ENCODE data around the gene NCOA7. TPM values are rescaled to one million over a fixed set of nuclear protein-coding genes. Genes with fewer than 3 reads are reported as not detected.

Gene NCOA7
- total RNA-seq, 2 experiments from 2014 or later: 73.7 to 76.4 TPM

GRCh38 chr6:125810445-125810844, 19.7 kb downstream of the NCOA7 start:
- no peak for DNase-seq
- no peak overlapping the region for H3K27ac Mint-ChIP-seq
- H3K9me3 Mint-ChIP-seq: no peaks in the 10 kb centered on the region
- no peak overlapping the region for H3K4me3 Mint-ChIP-seq
- H3K4me1 Mint-ChIP-seq: peaks cover 67% of the 10 kb centered on the region
- H3K36me3 Mint-ChIP-seq: peaks cover 41% of the 10 kb centered on the region
- H3K27me3 Mint-ChIP-seq: no peaks in the 10 kb centered on the region

- Mint-ChIP-seq H3K9me3 (no peaks in the 10 kb centered on the region), H3K4me3 (no peak overlapping the region), H3K27me3 (no peaks in the 10 kb centered on the region), H3K27ac (peak overlapping the region; percentile 31), H3K4me1 (peaks cover 63% of the 10 kb centered on the region), H3K36me3 (peaks cover 42% of the 10 kb centered on the region)
- no peak for DNase-seq
Observed at GRCh38 chr6:125811259-125811658, 20.5 kb downstream of the NCOA7 start.

- no peaks in the 10 kb centered on the region for H3K27me3 Mint-ChIP-seq
- no peak for DNase-seq
- H3K36me3 Mint-ChIP-seq: peaks cover 45% of the 10 kb centered on the region
- H3K4me3 Mint-ChIP-seq: no peak overlapping the region
- no peaks in the 10 kb centered on the region for H3K9me3 Mint-ChIP-seq
- peak overlapping the region; percentile 6 for H3K27ac Mint-ChIP-seq
- H3K4me1 Mint-ChIP-seq: peaks cover 58% of the 10 kb centered on the region
Observed at GRCh38 chr6:125812394-125813292, 21.9 kb downstream of the NCOA7 start.

- DNase-seq: no peak
- H3K27ac Mint-ChIP-seq: peak overlapping the region; percentile 40
- H3K9me3 Mint-ChIP-seq: no peaks in the 10 kb centered on the region
- H3K27me3 Mint-ChIP-seq: no peaks in the 10 kb centered on the region
- H3K4me3 Mint-ChIP-seq: no peak overlapping the region
- H3K36me3 Mint-ChIP-seq: peaks cover 37% of the 10 kb centered on the region
- H3K4me1 Mint-ChIP-seq: peaks cover 51% of the 10 kb centered on the region
Observed at GRCh38 chr6:125814481-125814880, 23.7 kb downstream of the NCOA7 start.

- H3K4me3 Mint-ChIP-seq: no peak overlapping the region
- DNase-seq: no peak
- H3K27ac Mint-ChIP-seq: no peak overlapping the region
- no peaks in the 10 kb centered on the region for H3K27me3 Mint-ChIP-seq
- peaks cover 53% of the 10 kb centered on the region for H3K4me1 Mint-ChIP-seq
- no peaks in the 10 kb centered on the region for H3K9me3 Mint-ChIP-seq
- peaks cover 43% of the 10 kb centered on the region for H3K36me3 Mint-ChIP-seq
Observed at GRCh38 chr6:125815080-125815910, 24.5 kb downstream of the NCOA7 start.

GRCh38 chr6:125816828-125817280, 26.1 kb downstream of the NCOA7 start:
- Mint-ChIP-seq H3K36me3 (peaks cover 45% of the 10 kb centered on the region), H3K4me1 (peaks cover 45% of the 10 kb centered on the region), H3K27me3 (no peaks in the 10 kb centered on the region), H3K9me3 (no peaks in the 10 kb centered on the region), H3K27ac (no peak overlapping the region), H3K4me3 (no peak overlapping the region)
- no peak for DNase-seq

GRCh38 chr6:125818225-125818657, 27.5 kb downstream of the NCOA7 start:
- Mint-ChIP-seq H3K4me3 (no peak overlapping the region), H3K9me3 (no peaks in the 10 kb centered on the region), H3K36me3 (peaks cover 41% of the 10 kb centered on the region), H3K27me3 (no peaks in the 10 kb centered on the region), H3K4me1 (peaks cover 34% of the 10 kb centered on the region), H3K27ac (no peak overlapping the region)
- no peak for DNase-seq

- H3K27ac Mint-ChIP-seq: no peak overlapping the region
- no peaks in the 10 kb centered on the region for H3K27me3 Mint-ChIP-seq
- DNase-seq: no peak
- no peak overlapping the region for H3K4me3 Mint-ChIP-seq
- H3K9me3 Mint-ChIP-seq: no peaks in the 10 kb centered on the region
- peaks cover 41% of the 10 kb centered on the region for H3K36me3 Mint-ChIP-seq
- peaks cover 34% of the 10 kb centered on the region for H3K4me1 Mint-ChIP-seq
Observed at GRCh38 chr6:125818772-125819260, 28.1 kb downstream of the NCOA7 start.

GRCh38 chr6:125819535-125820326, 29.0 kb downstream of the NCOA7 start:
- Mint-ChIP-seq H3K36me3 (peaks cover 38% of the 10 kb centered on the region), H3K27me3 (no peaks in the 10 kb centered on the region), H3K9me3 (no peaks in the 10 kb centered on the region), H3K27ac (no peak overlapping the region), H3K4me1 (peaks cover 29% of the 10 kb centered on the region), H3K4me3 (no peak overlapping the region)
- DNase-seq: no peak

- Mint-ChIP-seq H3K9me3 (no peaks in the 10 kb centered on the region), H3K36me3 (peaks cover 36% of the 10 kb centered on the region), H3K4me1 (peaks cover 21% of the 10 kb centered on the region), H3K27me3 (no peaks in the 10 kb centered on the region), H3K27ac (no peak overlapping the region), H3K4me3 (no peak overlapping the region)
- DNase-seq: no peak
Observed at GRCh38 chr6:125821825-125822281, 31.1 kb downstream of the NCOA7 start.

- no peak overlapping the region for H3K4me3 Mint-ChIP-seq
- peaks cover 26% of the 10 kb centered on the region for H3K4me1 Mint-ChIP-seq
- no peaks in the 10 kb centered on the region for H3K9me3 Mint-ChIP-seq
- no peak for DNase-seq
- no peak overlapping the region for H3K27ac Mint-ChIP-seq
- H3K27me3 Mint-ChIP-seq: no peaks in the 10 kb centered on the region
- peaks cover 33% of the 10 kb centered on the region for H3K36me3 Mint-ChIP-seq
Observed at GRCh38 chr6:125823180-125823579, 32.4 kb downstream of the NCOA7 start.

- Mint-ChIP-seq H3K36me3 (peaks cover 27% of the 10 kb centered on the region), H3K4me1 (peaks cover 28% of the 10 kb centered on the region), H3K27me3 (no peaks in the 10 kb centered on the region), H3K4me3 (no peak overlapping the region), H3K27ac (no peak overlapping the region), H3K9me3 (no peaks in the 10 kb centered on the region)
- no peak for DNase-seq
Observed at GRCh38 chr6:125824946-125825771, 34.4 kb downstream of the NCOA7 start.

- Mint-ChIP-seq H3K4me1 (peaks cover 37% of the 10 kb centered on the region), H3K27me3 (no peaks in the 10 kb centered on the region), H3K27ac (no peak overlapping the region), H3K4me3 (no peak overlapping the region), H3K36me3 (peaks cover 25% of the 10 kb centered on the region), H3K9me3 (no peaks in the 10 kb centered on the region)
- DNase-seq: no peak
Observed at GRCh38 chr6:125826695-125827463, 36.1 kb downstream of the NCOA7 start.
